Measurements from ENCODE around the gene PDPK1. TPM values are rescaled to one million over a fixed set of nuclear protein-coding genes. Genes with fewer than 3 reads are reported as not detected.

PDPK1 gene
- total RNA-seq, 2 donors from 2014 or later = 29.2 to 30.3 TPM

DNA sequence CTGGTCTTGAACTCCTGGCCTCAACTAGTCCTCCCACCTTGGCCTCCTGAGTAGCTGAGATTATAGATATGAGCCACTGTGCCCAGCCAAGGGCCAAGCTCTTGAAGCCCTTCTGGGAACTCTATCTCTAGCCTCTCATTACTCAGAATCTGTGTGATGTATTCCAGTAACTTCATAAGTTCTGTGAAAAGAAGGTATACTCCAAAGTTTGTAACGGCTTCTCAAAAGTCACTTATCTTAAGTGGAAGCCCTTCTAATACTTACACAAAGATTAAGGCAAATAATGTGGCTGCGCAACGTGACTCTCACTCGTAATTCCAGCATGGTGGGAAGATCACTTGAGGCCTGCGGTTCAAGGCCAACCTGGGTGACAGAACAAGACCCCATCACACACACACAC lies 43.2 kb upstream of the PDPK1 start:
- H3K4me1 Mint-ChIP-seq = no peaks in the 10 kb centered on the region
- H3K27me3 ChIP-seq (ENCODE audit: control insufficient read depth, insufficient read depth, low read length, poor library complexity, severe bottlenecking) = no peaks in the 10 kb centered on the region
- WGBS, 2 experiments (ENCODE audit: insufficient coverage in 1 of 2, insufficient read length in 1 of 2) = 91 to 100% methylated on average over 1 to 5 of the region's 5 CpGs
- H3K4me1 ChIP-seq (ENCODE audit: control insufficient read depth, insufficient read depth, low read length) = no peaks in the 10 kb centered on the region
- no peak overlapping the region for H3K27ac Mint-ChIP-seq
- no peaks in the 10 kb centered on the region for H3K9me3 ChIP-seq (ENCODE audit: control insufficient read depth, low read length)
- no peak overlapping the region for H3K9ac ChIP-seq (ENCODE audit: extremely low read depth, low read length, poor library complexity, severe bottlenecking)
- H3K4me3 ChIP-seq (ENCODE audit: low read length) = no peak overlapping the region
- no peaks in the 10 kb centered on the region for H3K36me3 ChIP-seq (ENCODE audit: control insufficient read depth, insufficient read depth, low read length)
- H3K36me3 Mint-ChIP-seq (ENCODE audit: low read depth) = peaks cover 7% of the 10 kb centered on the region
- H3K27me3 Mint-ChIP-seq (ENCODE audit: insufficient read depth) = no peaks in the 10 kb centered on the region
- TF ChIP-seq, protein P1, sequence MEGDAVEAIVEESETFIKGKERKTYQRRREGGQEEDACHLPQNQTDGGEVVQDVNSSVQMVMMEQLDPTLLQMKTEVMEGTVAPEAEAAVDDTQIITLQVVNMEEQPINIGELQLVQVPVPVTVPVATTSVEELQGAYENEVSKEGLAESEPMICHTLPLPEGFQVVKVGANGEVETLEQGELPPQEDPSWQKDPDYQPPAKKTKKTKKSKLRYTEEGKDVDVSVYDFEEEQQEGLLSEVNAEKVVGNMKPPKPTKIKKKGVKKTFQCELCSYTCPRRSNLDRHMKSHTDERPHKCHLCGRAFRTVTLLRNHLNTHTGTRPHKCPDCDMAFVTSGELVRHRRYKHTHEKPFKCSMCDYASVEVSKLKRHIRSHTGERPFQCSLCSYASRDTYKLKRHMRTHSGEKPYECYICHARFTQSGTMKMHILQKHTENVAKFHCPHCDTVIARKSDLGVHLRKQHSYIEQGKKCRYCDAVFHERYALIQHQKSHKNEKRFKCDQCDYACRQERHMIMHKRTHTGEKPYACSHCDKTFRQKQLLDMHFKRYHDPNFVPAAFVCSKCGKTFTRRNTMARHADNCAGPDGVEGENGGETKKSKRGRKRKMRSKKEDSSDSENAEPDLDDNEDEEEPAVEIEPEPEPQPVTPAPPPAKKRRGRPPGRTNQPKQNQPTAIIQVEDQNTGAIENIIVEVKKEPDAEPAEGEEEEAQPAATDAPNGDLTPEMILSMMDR (conservative IDR thresholded peaks at IDR 0.05) = no peak
- no peak overlapping the region for H3K4me3 Mint-ChIP-seq
- DNase-seq = no peak
- H3K9me3 Mint-ChIP-seq = no peaks in the 10 kb centered on the region
- no peak overlapping the region for H3K27ac ChIP-seq (ENCODE audit: low read depth, low read length)

DNA sequence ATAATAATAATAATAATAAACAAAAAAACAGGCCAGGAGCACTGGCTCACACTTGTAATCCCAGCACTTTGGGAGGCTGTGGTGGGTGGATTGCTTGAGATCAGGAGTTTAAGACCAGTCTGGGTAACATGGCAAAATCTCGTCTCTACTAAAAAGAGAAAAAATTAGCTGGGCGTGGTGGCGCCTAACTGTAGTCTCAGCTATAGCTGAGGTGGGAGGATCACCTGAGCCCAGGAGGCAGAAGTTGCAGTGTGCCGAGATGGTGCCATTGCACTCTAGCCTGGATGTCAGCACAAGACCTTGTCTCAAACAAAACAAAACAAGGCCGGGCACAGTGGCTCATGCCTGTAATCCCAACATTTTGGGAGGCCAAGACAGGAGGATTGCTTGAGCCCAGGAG lies 42.8 kb upstream of the PDPK1 start:
- WGBS, 2 experiments (ENCODE audit: insufficient coverage in 1 of 2, insufficient read length in 1 of 2) = 92 to 93% methylated on average over 5 of the region's 5 CpGs
- no peak overlapping the region for H3K27ac Mint-ChIP-seq
- no peak for DNase-seq

DNA sequence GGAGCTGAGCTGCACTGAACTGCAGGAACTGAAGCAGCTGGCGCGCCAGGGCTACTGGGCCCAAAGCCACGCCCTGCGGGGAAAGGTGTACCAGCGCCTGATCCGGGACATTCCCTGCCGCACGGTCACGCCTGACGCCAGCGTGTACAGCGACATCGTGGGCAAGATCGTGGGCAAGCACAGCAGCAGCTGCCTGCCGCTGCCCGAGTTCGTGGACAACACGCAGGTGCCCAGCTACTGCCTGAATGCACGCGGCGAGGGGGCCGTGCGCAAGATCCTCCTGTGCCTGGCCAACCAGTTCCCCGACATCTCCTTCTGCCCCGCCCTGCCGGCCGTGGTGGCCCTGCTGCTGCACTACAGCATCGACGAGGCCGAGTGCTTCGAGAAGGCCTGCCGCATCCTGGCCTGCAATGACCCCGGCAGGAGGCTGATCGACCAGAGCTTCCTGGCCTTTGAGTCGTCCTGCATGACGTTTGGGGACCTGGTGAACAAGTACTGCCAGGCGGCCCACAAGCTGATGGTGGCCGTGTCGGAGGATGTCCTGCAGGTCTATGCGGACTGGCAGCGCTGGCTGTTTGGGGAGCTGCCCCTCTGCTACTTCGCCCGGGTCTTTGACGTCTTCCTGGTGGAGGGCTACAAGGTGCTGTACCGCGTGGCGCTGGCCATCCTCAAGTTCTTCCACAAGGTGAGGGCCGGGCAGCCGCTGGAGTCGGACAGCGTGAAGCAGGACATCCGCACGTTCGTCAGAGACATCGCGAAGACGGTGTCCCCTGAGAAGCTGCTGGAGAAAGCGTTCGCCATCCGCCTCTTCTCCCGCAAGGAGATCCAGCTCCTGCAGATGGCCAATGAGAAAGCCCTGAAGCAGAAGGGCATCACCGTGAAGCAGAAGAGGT lies 41.4 kb upstream of the PDPK1 start:
- no peak for DNase-seq
- Mint-ChIP-seq H3K4me3 (no peak overlapping the region), H3K9me3 (no peaks in the 10 kb centered on the region), H3K36me3 (ENCODE audit: low read depth) (peaks cover 7% of the 10 kb centered on the region), H3K27me3 (ENCODE audit: insufficient read depth) (no peaks in the 10 kb centered on the region), H3K4me1 (no peaks in the 10 kb centered on the region), H3K27ac (no peak overlapping the region)
- no peak overlapping the region for H3K9ac ChIP-seq (ENCODE audit: extremely low read depth, low read length, poor library complexity, severe bottlenecking)
- H3K36me3 ChIP-seq (ENCODE audit: control insufficient read depth, insufficient read depth, low read length) = no peaks in the 10 kb centered on the region
- no peaks in the 10 kb centered on the region for H3K9me3 ChIP-seq (ENCODE audit: control insufficient read depth, low read length)
- no peak overlapping the region for H3K27ac ChIP-seq (ENCODE audit: low read depth, low read length)
- no peaks in the 10 kb centered on the region for H3K27me3 ChIP-seq (ENCODE audit: control insufficient read depth, insufficient read depth, low read length, poor library complexity, severe bottlenecking)
- TF ChIP-seq, protein P1 (conservative IDR thresholded peaks at IDR 0.05) = no peak
- H3K4me3 ChIP-seq (ENCODE audit: low read length) = no peak overlapping the region
- H3K4me1 ChIP-seq (ENCODE audit: control insufficient read depth, insufficient read depth, low read length) = no peaks in the 10 kb centered on the region
- 95 to 96% methylated on average over 54 to 62 of the region's 62 CpGs for WGBS, 2 experiments (ENCODE audit: insufficient coverage in 1 of 2, insufficient read length in 1 of 2)

More for the DNA sequence above, 42.8 kb upstream of the PDPK1 start:
- Histone ChIP-seq H3K36me3 (ENCODE audit: control insufficient read depth, insufficient read depth, low read length) (no peaks in the 10 kb centered on the region), H3K27me3 (ENCODE audit: control insufficient read depth, insufficient read depth, low read length, poor library complexity, severe bottlenecking) (no peaks in the 10 kb centered on the region), H3K4me1 (ENCODE audit: control insufficient read depth, insufficient read depth, low read length) (no peaks in the 10 kb centered on the region), H3K4me3 (ENCODE audit: low read length) (no peak overlapping the region), H3K27ac (ENCODE audit: low read depth, low read length) (no peak overlapping the region), H3K9me3 (ENCODE audit: control insufficient read depth, low read length) (no peaks in the 10 kb centered on the region), H3K9ac (ENCODE audit: extremely low read depth, low read length, poor library complexity, severe bottlenecking) (no peak overlapping the region)
- Mint-ChIP-seq H3K4me3 (no peak overlapping the region), H3K27me3 (ENCODE audit: insufficient read depth) (no peaks in the 10 kb centered on the region), H3K9me3 (no peaks in the 10 kb centered on the region), H3K4me1 (no peaks in the 10 kb centered on the region), H3K36me3 (ENCODE audit: low read depth) (peaks cover 7% of the 10 kb centered on the region)
- TF ChIP-seq, protein P1 (conservative IDR thresholded peaks at IDR 0.05) = no peak
